ENCODE measurements around the gene C1QTNF8.
A peak's percentile ranks its signal among the peaks of the same experiment; 100 is the strongest.

The C1QTNF8 gene

DNA sequence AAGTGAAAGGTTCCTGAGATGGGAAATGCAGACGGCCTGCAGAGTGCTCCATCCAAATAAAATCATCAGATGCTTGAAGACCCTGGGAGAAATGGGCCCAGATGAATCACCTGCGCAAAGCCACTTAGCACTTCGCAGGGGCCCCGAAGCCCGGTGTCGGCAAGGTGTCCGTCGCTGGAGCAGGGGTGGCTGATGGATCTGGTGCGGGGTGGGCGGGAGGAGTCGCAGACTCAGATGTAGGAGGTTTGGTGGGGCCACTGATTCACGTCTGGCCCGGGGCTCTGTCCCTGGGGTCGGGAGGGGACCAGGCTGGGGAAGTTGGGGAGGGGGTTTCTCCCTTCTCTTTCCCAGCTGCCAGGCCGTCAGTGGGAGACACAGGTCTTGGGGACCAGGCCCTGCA is 45.1 kb downstream of the C1QTNF8 start:
- no peak overlapping the region for H3K4me3 ChIP-seq (ENCODE audit: control insufficient read depth, low read depth, low read length)
- DNase-seq (ENCODE audit: low read depth), result no peak
- TF ChIP-seq, protein P1, sequence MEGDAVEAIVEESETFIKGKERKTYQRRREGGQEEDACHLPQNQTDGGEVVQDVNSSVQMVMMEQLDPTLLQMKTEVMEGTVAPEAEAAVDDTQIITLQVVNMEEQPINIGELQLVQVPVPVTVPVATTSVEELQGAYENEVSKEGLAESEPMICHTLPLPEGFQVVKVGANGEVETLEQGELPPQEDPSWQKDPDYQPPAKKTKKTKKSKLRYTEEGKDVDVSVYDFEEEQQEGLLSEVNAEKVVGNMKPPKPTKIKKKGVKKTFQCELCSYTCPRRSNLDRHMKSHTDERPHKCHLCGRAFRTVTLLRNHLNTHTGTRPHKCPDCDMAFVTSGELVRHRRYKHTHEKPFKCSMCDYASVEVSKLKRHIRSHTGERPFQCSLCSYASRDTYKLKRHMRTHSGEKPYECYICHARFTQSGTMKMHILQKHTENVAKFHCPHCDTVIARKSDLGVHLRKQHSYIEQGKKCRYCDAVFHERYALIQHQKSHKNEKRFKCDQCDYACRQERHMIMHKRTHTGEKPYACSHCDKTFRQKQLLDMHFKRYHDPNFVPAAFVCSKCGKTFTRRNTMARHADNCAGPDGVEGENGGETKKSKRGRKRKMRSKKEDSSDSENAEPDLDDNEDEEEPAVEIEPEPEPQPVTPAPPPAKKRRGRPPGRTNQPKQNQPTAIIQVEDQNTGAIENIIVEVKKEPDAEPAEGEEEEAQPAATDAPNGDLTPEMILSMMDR (conservative IDR thresholded peaks at IDR 0.05; ENCODE audit: control insufficient read depth, insufficient read depth, low read depth, low read length), result no peak

DNA sequence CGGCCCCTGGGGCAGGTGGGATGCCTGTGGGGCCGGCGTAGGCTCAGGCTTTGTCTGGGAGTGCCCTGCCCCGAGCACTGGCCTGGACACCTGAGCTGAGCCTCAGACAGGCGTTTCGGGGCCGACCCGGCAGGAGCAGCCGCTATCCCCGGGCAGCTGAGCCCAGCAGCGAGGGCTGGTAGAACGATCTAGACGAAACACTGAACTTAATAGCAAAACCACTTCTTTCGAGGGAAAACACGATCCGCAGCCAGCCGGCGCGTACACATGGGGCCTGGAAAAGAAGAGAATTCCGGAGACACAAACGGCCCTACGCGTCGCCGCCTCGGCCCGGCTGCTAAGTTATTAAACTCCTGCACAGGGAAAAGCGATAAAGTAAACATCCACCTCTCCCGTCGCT is 45.5 kb downstream of the C1QTNF8 start:
- TF ChIP-seq, protein P1 (conservative IDR thresholded peaks at IDR 0.05; ENCODE audit: control insufficient read depth, insufficient read depth, low read depth, low read length), result no peak
- no peak for DNase-seq (ENCODE audit: low read depth)
- no peak overlapping the region for H3K4me3 ChIP-seq (ENCODE audit: control insufficient read depth, low read depth, low read length)

DNA sequence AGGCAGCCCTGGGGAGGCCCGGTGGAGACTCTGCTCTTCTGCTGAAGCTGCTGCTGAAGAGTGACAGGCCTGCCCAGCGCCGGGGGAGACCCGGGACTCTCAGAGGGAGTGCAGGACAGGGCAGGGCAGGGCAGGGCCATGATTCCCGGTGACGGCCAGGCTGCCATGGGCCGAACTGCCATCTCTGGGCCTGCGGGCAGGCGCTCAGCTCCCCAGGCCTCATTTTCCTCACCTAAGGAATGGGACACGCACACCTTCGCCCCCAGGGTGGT is 46.1 kb downstream of the C1QTNF8 start:
- DNase-seq (ENCODE audit: low read depth), result no peak
- H3K4me3 ChIP-seq (ENCODE audit: control insufficient read depth, low read depth, low read length), result no peak overlapping the region

DNA sequence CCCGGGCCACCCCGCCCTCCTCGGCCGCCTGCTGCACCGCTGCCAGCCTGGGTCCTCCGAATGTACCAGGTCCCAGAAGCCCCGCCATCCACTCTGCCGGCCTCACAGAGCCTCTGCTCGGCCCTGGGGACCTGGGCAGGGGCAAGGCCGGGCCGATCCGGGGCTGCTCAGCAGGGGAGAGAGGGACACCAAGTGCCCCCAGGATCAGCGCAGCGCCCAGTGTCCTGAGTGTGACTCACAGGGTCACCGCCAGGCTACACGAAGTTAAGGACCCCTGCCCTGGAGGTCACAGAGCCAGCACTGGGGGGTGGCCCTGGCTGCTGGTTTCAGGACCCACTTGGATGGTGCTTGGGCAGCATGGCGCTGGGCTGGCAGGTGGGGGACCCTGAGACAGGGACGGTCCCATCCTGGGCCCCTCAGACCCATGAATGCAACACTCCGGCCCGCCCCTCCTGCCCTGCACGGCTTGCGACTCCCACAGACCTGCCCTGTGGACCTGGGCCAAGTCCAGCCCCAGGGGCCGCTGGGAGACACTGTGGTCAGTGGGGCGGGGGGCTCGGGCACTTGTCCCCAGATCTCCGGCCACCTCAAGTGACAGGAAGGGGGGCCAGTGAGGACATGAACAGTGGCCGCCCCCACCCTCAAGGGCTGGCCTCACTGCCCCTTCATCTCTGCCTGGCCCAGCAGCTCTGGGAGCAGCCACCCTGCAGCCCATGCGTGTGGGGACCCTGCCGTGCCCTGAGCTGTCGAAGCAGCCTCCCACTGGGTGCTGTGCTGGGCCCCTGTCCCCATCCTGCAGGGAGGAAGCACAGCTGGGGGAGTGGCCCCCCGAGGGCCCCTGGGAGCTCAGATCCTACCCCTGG is 46.7 kb downstream of the C1QTNF8 start:
- H3K4me3 ChIP-seq (ENCODE audit: control insufficient read depth, low read depth, low read length), result no peak overlapping the region
- no peak for DNase-seq (ENCODE audit: low read depth)
- TF ChIP-seq, protein P1 (conservative IDR thresholded peaks at IDR 0.05; ENCODE audit: control insufficient read depth, insufficient read depth, low read depth, low read length), result no peak

More for the DNA sequence above, 46.1 kb downstream of the C1QTNF8 start:
- TF ChIP-seq, protein P1 (conservative IDR thresholded peaks at IDR 0.05; ENCODE audit: control insufficient read depth, insufficient read depth, low read depth, low read length), result no peak

DNA sequence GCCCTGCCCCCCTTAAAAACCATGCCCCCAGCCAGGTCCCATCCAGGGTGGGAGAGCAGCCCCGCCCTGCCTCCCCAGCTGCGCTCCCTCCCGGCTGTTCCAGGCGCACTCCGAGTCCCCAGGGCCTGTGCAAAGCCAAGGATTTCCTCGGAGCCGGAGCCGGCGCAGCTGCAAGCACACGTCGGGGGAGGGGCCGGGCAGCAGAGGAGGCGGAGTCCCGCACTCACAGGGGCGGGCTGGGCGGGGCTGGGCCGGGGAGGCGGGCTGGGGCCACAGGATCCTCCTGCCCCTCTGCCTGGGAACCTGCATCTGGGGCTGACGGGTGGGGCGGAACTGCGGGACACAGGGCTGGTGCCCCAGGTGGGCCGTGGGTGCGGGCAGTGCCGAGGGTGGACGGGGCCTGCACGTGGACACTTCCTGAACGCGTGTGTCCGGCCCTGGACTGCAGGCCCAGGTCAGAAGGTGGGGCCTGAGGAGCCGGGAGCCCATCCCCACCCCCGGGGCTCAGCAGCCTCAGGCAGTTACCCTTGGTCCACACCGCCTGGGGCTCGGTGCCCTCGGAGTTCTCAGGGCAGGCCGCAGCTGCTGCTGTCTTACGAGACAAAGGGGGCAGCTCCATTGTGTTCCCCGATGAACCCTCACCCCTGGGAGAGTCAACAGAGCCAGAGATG is 47.5 kb downstream of the C1QTNF8 start:
- peak; percentile 27 for DNase-seq (ENCODE audit: low read depth)
- TF ChIP-seq, protein P1 (conservative IDR thresholded peaks at IDR 0.05; ENCODE audit: control insufficient read depth, insufficient read depth, low read depth, low read length), result no peak
- no peak overlapping the region for H3K4me3 ChIP-seq (ENCODE audit: control insufficient read depth, low read depth, low read length)

DNA sequence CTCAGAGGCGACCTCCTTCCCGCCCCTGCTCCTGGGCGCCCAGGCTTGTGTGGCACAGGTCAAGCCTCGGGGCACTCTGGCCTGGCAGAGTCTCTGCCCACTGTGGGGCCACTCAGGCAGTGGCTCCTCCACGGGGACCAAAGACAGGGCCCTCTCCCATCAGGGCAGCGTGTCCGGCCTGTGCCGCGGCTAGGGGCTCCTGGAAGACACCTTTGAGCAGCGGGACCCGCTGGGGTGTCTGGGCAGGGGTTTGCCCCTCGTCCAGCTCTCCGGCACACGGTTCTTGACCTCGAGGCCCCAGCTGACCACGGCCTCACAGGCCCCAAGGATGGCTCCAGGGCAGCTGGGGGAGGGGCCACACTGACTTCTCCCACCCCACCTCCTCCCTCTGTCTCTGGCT is 48.2 kb downstream of the C1QTNF8 start:
- DNase-seq (ENCODE audit: low read depth), result no peak
- TF ChIP-seq, protein P1 (conservative IDR thresholded peaks at IDR 0.05; ENCODE audit: control insufficient read depth, insufficient read depth, low read depth, low read length), result no peak
- H3K4me3 ChIP-seq (ENCODE audit: control insufficient read depth, low read depth, low read length), result no peak overlapping the region

Data from fibroblast of mammary gland (primary cell).